Mesenchymal stem cell (in vitro differentiated cells and primary cell): ENCODE data around the gene UNC13D.

ENCODE experiments used
- DNase-seq: peaks from one replicate; pipeline ENCODE4 v3.0.0-alpha.2; 2013
- H2AFZ ChIP-seq: one replicate; pipeline ENCODE4 v1.6.1; 2013; ENCODE audit warnings: low read depth, mild to moderate bottlenecking, control low read depth, inconsistent platforms, low read length, moderate library complexity
- H2AK5ac ChIP-seq: 2 replicates; pipeline ENCODE4 v1.6.1; 2013; ENCODE audit warnings: low read length, moderate library complexity, mild to moderate bottlenecking, inconsistent platforms; ENCODE audit not compliant: severe bottlenecking
- H2BK120ac ChIP-seq: one replicate; pipeline ENCODE4 v1.6.1; 2013; ENCODE audit warnings: low read depth, mild to moderate bottlenecking, inconsistent platforms, low read length, moderate library complexity
- H2BK12ac ChIP-seq, 2 experiments: one replicate each; pipeline ENCODE4 v1.6.1; 2013; ENCODE audit warnings: inconsistent platforms in 2 of 2, low read length in 2 of 2, mild to moderate bottlenecking in 2 of 2, moderate library complexity in 2 of 2, control low read depth in 1 of 2
- H2BK15ac ChIP-seq: one replicate; pipeline ENCODE4 v1.6.1; 2013; ENCODE audit warnings: mild to moderate bottlenecking, low read depth, inconsistent platforms; ENCODE audit not compliant: poor library complexity, severe bottlenecking
- H2BK5ac ChIP-seq: 2 replicates; pipeline ENCODE4 v1.6.1; 2013; ENCODE audit warnings: low read depth, mild to moderate bottlenecking, low read length, control low read depth, inconsistent platforms; ENCODE audit not compliant: poor library complexity, severe bottlenecking
- H3K14ac ChIP-seq, 2 experiments: one replicate each; pipeline ENCODE4 v1.6.1; 2013; ENCODE audit warnings: inconsistent platforms in 2 of 2, low read length in 2 of 2, control low read depth in 1 of 2, mild to moderate bottlenecking in 1 of 2, moderate library complexity in 1 of 2
- H3K18ac ChIP-seq, 2 experiments: one replicate each; pipeline ENCODE4 v1.6.1; 2013; ENCODE audit warnings: inconsistent platforms in 2 of 2, low read length in 2 of 2, control low read depth in 1 of 2, low read depth in 1 of 2, mild to moderate bottlenecking in 1 of 2
- H3K23ac ChIP-seq, 2 experiments: one replicate each; pipeline ENCODE4 v1.6.1; 2013; ENCODE audit warnings: inconsistent platforms in 2 of 2, low read length in 2 of 2, mild to moderate bottlenecking in 2 of 2, moderate library complexity in 2 of 2, control low read depth in 1 of 2
- H3K27ac ChIP-seq: 2 replicates; pipeline ENCODE4 v1.5.1; 2013; ENCODE audit warnings: mild to moderate bottlenecking, moderate library complexity, low read length, control low read depth, inconsistent platforms; ENCODE audit not compliant: poor library complexity, severe bottlenecking
- H3K27me3 ChIP-seq, 2 experiments: 2 replicates each; pipeline versions ENCODE4 v1.6.1 to v1.7.0; 2013; ENCODE audit warnings: low read length in 2 of 2, mild to moderate bottlenecking in 2 of 2, moderate library complexity in 2 of 2, control low read depth in 1 of 2, inconsistent platforms in 1 of 2; ENCODE audit not compliant: control insufficient read depth in 1 of 2, insufficient read depth in 1 of 2
- H3K36me3 ChIP-seq, 2 experiments: 2 replicates each; pipeline versions ENCODE4 v1.6.1 to v1.7.0; 2013; ENCODE audit warnings: low read length in 2 of 2, control low read depth in 1 of 2, inconsistent platforms in 1 of 2, low read depth in 1 of 2, mild to moderate bottlenecking in 1 of 2; ENCODE audit not compliant: insufficient read depth in 2 of 2, control insufficient read depth in 1 of 2
- H3K4ac ChIP-seq, 2 experiments: one replicate each; pipeline ENCODE4 v1.6.1; 2013; ENCODE audit warnings: inconsistent platforms in 2 of 2, low read length in 2 of 2, mild to moderate bottlenecking in 2 of 2, moderate library complexity in 2 of 2, control low read depth in 1 of 2, low read depth in 1 of 2
- H3K4me1 ChIP-seq: 2 replicates; pipeline ENCODE4 v1.6.1; 2013; ENCODE audit warnings: low read depth, low read length, control low read depth; ENCODE audit not compliant: control insufficient read depth, insufficient read depth
- H3K4me2 ChIP-seq: 2 replicates; pipeline ENCODE4 v1.6.1; 2013; ENCODE audit warnings: low read length, mild to moderate bottlenecking, inconsistent platforms; ENCODE audit not compliant: poor library complexity, severe bottlenecking
- H3K4me3 ChIP-seq, 2 experiments: 2 replicates each; pipeline versions ENCODE4 v1.5.1 to v1.7.0; 2013; ENCODE audit warnings: low read length in 2 of 2, mild to moderate bottlenecking in 2 of 2, control low read depth in 1 of 2, low read depth in 1 of 2; ENCODE audit not compliant: insufficient read depth in 1 of 2
- H3K79me1 ChIP-seq: replicated peaks from 2 replicates; pipeline ENCODE4 v1.6.1; 2013; ENCODE audit warnings: mild to moderate bottlenecking, control low read depth, low read length, inconsistent platforms; ENCODE audit not compliant: poor library complexity, severe bottlenecking
- H3K9ac ChIP-seq: 2 replicates; pipeline ENCODE4 v1.7.0; 2013; ENCODE audit warnings: mild to moderate bottlenecking, low read length, moderate library complexity
- H3K9me3 ChIP-seq: 2 replicates; pipeline ENCODE4 v1.7.0; 2013; ENCODE audit warnings: mild to moderate bottlenecking, low read length; ENCODE audit not compliant: control insufficient read depth
- H4K8ac ChIP-seq: one replicate; pipeline ENCODE4 v1.6.1; 2013; ENCODE audit warnings: inconsistent platforms, mild to moderate bottlenecking, low read length, moderate library complexity
- H4K91ac ChIP-seq: one replicate; pipeline ENCODE4 v1.6.1; 2013; ENCODE audit warnings: mild to moderate bottlenecking, low read length, inconsistent platforms
- WGBS: methylation state at CpG from one replicate; pipeline ENCODE4 v1.1.7; 2013; ENCODE audit warnings: mixed read lengths; 5-methylcytosine and 5-hydroxymethylcytosine counted together

The UNC13D gene

GRCh38 chr17:75849724-75850123 lies 5.5 kb upstream of the UNC13D start:
- no peak overlapping the region for H2AFZ ChIP-seq

DNA sequence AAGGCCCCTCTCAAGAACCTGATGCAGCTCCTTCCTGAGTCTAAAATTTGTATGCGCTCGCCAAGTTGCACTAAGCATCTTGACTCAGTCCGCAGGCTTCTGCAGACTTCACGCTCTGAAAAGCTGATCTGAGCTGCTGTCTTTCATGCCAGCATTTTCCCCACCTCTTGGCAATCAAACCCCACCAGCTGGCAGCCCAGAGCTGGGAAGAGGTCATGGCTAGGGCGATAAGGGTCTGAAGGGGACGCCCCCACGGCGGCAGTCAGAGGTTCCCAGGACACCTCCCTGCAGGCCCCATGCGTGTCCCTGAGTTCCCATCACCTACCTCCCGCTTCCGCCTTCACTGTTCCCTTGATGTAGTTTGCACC lies 5.1 kb upstream of the UNC13D start:
- Histone ChIP-seq H3K4ac (no peak overlapping the region), H3K14ac (no peak overlapping the region), H3K4me3 (no peak overlapping the region), H2BK120ac (no peak overlapping the region), H3K27ac (no peak overlapping the region), H4K8ac (no peak overlapping the region), H3K18ac (no peak overlapping the region), H3K9ac (no peak overlapping the region), H3K36me3 (peaks cover 62 to 70% of the 10 kb centered on the region in 2 experiments), H2BK12ac (no peak overlapping the region), H3K4me2 (no peak overlapping the region), H3K27me3 (no peaks in the 10 kb centered on the region), H3K79me1 (peaks cover 17% of the 10 kb centered on the region), H3K4me1 (peaks cover 25% of the 10 kb centered on the region), H3K9me3 (no peaks in the 10 kb centered on the region), H3K23ac (no peak overlapping the region), H2AFZ (no peak overlapping the region), H4K91ac (no peak overlapping the region), H2BK5ac (no peak overlapping the region), H2BK15ac (no peak overlapping the region), H2AK5ac (no peak overlapping the region)
- DNase-seq: no peak
- 98% methylated on average over 11 of the region's 11 CpGs for WGBS

More at GRCh38 chr17:75849724-75850123, 5.5 kb upstream of the UNC13D start:
- no peak overlapping the region for H3K4me3 ChIP-seq
- H4K91ac ChIP-seq: no peak overlapping the region
- H2BK12ac ChIP-seq: no peak overlapping the region
- no peak overlapping the region for H3K18ac ChIP-seq
- 96% methylated on average over 9 of the region's 9 CpGs for WGBS
- peaks cover 20% of the 10 kb centered on the region for H3K4me1 ChIP-seq
- no peak overlapping the region for H3K27ac ChIP-seq
- no peak overlapping the region for H3K14ac ChIP-seq
- H3K36me3 ChIP-seq: peaks cover 62 to 70% of the 10 kb centered on the region in 2 experiments
- DNase-seq: no peak
- H3K27me3 ChIP-seq: no peaks in the 10 kb centered on the region
- no peaks in the 10 kb centered on the region for H3K9me3 ChIP-seq
- no peak overlapping the region for H3K9ac ChIP-seq
- H2BK15ac ChIP-seq: no peak overlapping the region
- no peak overlapping the region for H3K4ac ChIP-seq
- peak overlapping the region; percentile 55 for H2AK5ac ChIP-seq
- H4K8ac ChIP-seq: no peak overlapping the region
- peaks cover 17% of the 10 kb centered on the region for H3K79me1 ChIP-seq
- H2BK120ac ChIP-seq: no peak overlapping the region
- H2BK5ac ChIP-seq: no peak overlapping the region
- no peak overlapping the region for H3K23ac ChIP-seq
- H3K4me2 ChIP-seq: no peak overlapping the region

DNA sequence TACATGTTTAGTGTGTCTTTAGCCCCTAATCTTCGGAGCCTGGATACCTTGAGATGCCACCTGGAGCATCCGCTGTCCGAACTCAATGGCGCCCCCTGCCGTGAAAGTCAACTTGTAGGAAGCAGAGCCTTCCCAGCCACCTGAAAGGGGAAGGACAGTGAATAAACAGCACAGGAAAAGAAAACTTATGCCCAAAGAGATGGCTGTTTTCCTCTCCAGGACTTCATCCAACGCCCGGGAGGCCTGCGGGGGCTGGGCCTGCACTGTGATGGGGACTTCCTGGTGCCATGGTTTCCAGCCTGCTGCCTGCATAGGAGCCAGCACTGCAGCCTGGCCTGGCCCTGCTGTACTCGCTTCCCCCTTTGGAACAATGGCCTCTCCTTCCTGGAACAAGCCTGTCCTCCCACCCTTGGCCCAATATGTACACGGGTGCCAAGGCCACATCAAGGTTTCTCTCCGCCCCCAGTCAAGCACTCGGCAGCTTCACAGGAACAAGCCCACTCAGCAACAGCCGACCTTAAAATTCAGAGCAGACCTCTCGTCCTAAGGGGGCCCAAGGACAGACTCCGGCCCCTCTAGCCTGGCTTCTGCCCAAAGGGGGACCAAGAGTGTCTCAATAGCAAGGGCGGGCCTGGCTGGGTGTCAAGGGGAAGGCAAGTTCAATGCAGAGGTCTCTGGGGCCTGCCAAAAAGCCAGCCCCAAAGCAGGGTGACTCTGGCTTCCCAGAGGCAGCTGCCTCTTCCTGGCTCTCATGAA lies 4.5 kb upstream of the UNC13D start:
- Histone ChIP-seq H2BK12ac (no peak overlapping the region), H3K27me3 (no peaks in the 10 kb centered on the region), H3K9me3 (no peaks in the 10 kb centered on the region), H4K8ac (no peak overlapping the region), H3K14ac (no peak overlapping the region), H2AFZ (no peak overlapping the region), H3K4ac (no peak overlapping the region), H3K4me2 (no peak overlapping the region), H2BK15ac (peak overlapping the region; percentile 62), H3K18ac (no peak overlapping the region), H3K79me1 (peaks cover 17% of the 10 kb centered on the region), H3K23ac (no peak overlapping the region), H2BK120ac (no peak overlapping the region), H3K36me3 (peaks cover 62 to 70% of the 10 kb centered on the region in 2 experiments), H2BK5ac (no peak overlapping the region), H3K4me3 (no peak overlapping the region), H3K9ac (no peak overlapping the region), H4K91ac (no peak overlapping the region), H3K4me1 (peaks cover 28% of the 10 kb centered on the region), H2AK5ac (no peak overlapping the region), H3K27ac (no peak overlapping the region)
- WGBS: 69% methylated on average over 16 of the region's 16 CpGs
- peak; percentile 40 for DNase-seq

DNA sequence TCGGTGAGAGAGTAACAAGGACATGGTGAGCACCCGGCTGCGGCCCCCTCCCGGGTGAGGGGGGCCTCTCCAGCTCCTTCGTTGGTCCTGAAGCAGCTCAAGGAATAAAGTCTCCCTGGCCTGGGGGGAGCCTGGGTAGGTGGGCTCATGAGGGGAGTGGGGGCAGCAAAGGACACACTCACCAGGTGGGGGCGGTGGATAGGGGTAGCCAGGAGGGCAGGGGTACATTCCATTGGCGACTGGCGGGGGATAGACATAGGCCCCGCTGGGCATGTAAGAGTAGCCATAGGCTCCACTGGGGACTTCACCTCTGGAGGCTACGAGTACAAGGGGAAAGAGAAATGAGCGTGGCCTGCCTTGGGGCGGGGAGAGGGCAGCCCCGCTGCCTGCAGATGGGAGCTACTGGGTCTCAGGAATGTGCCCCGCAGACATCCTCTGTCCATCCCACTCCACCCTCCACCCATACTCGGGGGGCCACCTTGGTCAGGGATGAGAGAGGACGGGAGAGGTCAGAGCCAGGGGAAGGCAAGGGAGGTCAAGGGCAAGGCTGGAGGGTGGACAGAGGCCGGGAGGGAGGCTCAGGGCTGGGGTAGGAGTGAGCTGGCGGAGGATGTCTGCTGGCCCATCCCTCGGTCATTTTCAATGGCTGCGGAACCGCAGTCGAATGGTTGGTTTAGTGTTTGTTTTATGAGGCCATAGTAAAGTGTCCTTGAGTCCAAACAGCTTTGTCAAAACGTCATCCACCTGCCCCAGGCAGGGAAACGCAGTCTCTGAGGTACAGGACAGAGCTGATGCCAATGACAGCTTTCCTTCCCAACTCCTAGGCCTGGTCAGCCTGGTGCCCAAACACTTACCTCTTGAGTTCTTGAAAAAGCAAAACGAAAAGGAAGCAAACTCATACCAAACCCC lies 3.7 kb upstream of the UNC13D start:
- H3K4me1 ChIP-seq: peaks cover 28% of the 10 kb centered on the region
- H4K8ac ChIP-seq: no peak overlapping the region
- no peak overlapping the region for H2AFZ ChIP-seq
- H3K36me3 ChIP-seq: peaks cover 62 to 65% of the 10 kb centered on the region in 2 experiments
- no peak overlapping the region for H3K4me3 ChIP-seq
- H3K4me2 ChIP-seq: no peak overlapping the region
- H3K27me3 ChIP-seq: no peaks in the 10 kb centered on the region
- H3K9ac ChIP-seq: no peak overlapping the region
- no peak overlapping the region for H2BK5ac ChIP-seq
- peaks cover 17% of the 10 kb centered on the region for H3K79me1 ChIP-seq
- no peak overlapping the region for H4K91ac ChIP-seq
- no peak overlapping the region for H3K18ac ChIP-seq
- no peak overlapping the region for H2AK5ac ChIP-seq
- H2BK120ac ChIP-seq: no peak overlapping the region
- H3K14ac ChIP-seq: no peak overlapping the region
- no peak overlapping the region for H3K23ac ChIP-seq
- no peak overlapping the region for H2BK15ac ChIP-seq
- H3K4ac ChIP-seq: no peak overlapping the region
- no peak overlapping the region for H2BK12ac ChIP-seq
- H3K27ac ChIP-seq: no peak overlapping the region
- H3K9me3 ChIP-seq: no peaks in the 10 kb centered on the region
- 90% methylated on average over 17 of the region's 25 CpGs for WGBS
- no peak for DNase-seq
